Activated CD4-positive, alpha-beta memory T cell treated with anti-CD3 and anti-CD28 coated beads for 36 hours (primary cell): ENCODE measurements around the gene GJD3. TPM values are rescaled to one million over a fixed set of nuclear protein-coding genes. Genes with fewer than 3 reads are reported as not detected.

ENCODE experiments used
- CTCF ChIA-PET: fragments of 350-600 bp; sonication (Branson Sonifier 250); formaldehyde crosslinking; loops from one replicate; lab custom pipeline; 2021; ENCODE audit warnings: antibody characterized with exemption, inconsistent platforms; lab: Charles Lee
- POLR2A ChIA-PET: fragments of 350-600 bp; sonication (Branson Sonifier 250); formaldehyde crosslinking; loops from one replicate; lab custom pipeline; 2021; ENCODE audit warnings: antibody characterized with exemption; lab: Charles Lee
- DNase-seq: peaks from one replicate; pipeline ENCODE4 v3.0.0-alpha.2; 2020
- H3K27ac Mint-ChIP-seq: one replicate; pipeline ENCODE4 v1.8.0; 2021; ENCODE audit warnings: mixed read lengths
- H3K27me3 Mint-ChIP-seq: one replicate; pipeline ENCODE4 v1.8.0; 2021; ENCODE audit warnings: mixed read lengths
- H3K36me3 Mint-ChIP-seq: one replicate; pipeline ENCODE4 v1.8.0; 2021; ENCODE audit warnings: mixed read lengths
- H3K4me1 Mint-ChIP-seq: one replicate; pipeline ENCODE4 v1.8.0; 2021; ENCODE audit warnings: low read depth, mixed read lengths
- H3K4me3 Mint-ChIP-seq: one replicate; pipeline ENCODE4 v1.8.0; 2021; ENCODE audit warnings: mild to moderate bottlenecking, mixed read lengths
- H3K9me3 Mint-ChIP-seq: one replicate; pipeline ENCODE4 v1.8.0; 2021; ENCODE audit warnings: mixed read lengths
- intact Hi-C: fragments of 100-400 bp; cut with micrococcal nuclease; formaldehyde crosslinking; loops from one replicate; pipeline ENCODE4 v1.15.1; 2023
- total RNA-seq, 2 experiments: library from RNA; stranded (reverse); gene quantifications; one replicate each; pipeline ENCODE4 v1.2.3, GENCODE V29; 2021

Gene GJD3
- total RNA-seq, 2 experiments from 2014 or later = 0.27 TPM; not detected in 1

GRCh38 chr17:40318830-40319391 lies 45.6 kb downstream of the GJD3 start:
- no peaks in the 10 kb centered on the region for H3K9me3 Mint-ChIP-seq
- ChIA-PET CTCF (interaction anchor here (0.9 to 5.1 kb wide), 9 partner anchors 7 to 1450 kb away, joined by 3 to 50 read pairs (median 3); no protein-coding TSS in a partner anchor), POLR2A (interaction anchor here (1.1 to 2.5 kb wide), 4 partner anchors 11 to 22 kb away, joined by 4 to 8 read pairs (median 8); no protein-coding TSS in a partner anchor)
- intact Hi-C loops = loop anchor here (2.0 to 5.0 kb wide), 4 partner anchors 38 to 288 kb away; partner anchors contain the start of gene TOP2A
- peaks cover 4% of the 10 kb centered on the region for H3K36me3 Mint-ChIP-seq
- H3K4me3 Mint-ChIP-seq = peak overlapping the region; percentile 99
- peaks cover 2% of the 10 kb centered on the region for H3K27me3 Mint-ChIP-seq
- H3K27ac Mint-ChIP-seq = peak overlapping the region; percentile 99
- DNase-seq = no peak
- peaks cover 82% of the 10 kb centered on the region for H3K4me1 Mint-ChIP-seq

GRCh38 chr17:40317880-40318829 lies 46.4 kb downstream of the GJD3 start:
- intact Hi-C loops = loop anchor here (1.0 to 5.0 kb wide), 5 partner anchors 23 to 289 kb away; partner anchors contain the start of gene TOP2A
- H3K9me3 Mint-ChIP-seq = no peaks in the 10 kb centered on the region

GRCh38 chr17:40317345-40317873 lies 47.1 kb downstream of the GJD3 start:
- ChIA-PET CTCF (interaction anchor here (0.6 to 5.1 kb wide), 22 partner anchors 9 to 291 kb away, joined by 3 to 50 read pairs (median 4); partner anchors contain the start of genes CDC6, RARA and WIPF2), POLR2A (interaction anchor here (0.9 to 2.5 kb wide), 10 partner anchors 8 to 29 kb away, joined by 3 to 11 read pairs (median 4); no protein-coding TSS in a partner anchor)
- Mint-ChIP-seq H3K36me3 (peaks cover 4% of the 10 kb centered on the region), H3K4me3 (peak overlapping the region; percentile 99), H3K27ac (peak overlapping the region; percentile 80), H3K4me1 (peaks cover 73% of the 10 kb centered on the region), H3K27me3 (no peaks in the 10 kb centered on the region), H3K9me3 (no peaks in the 10 kb centered on the region)
- intact Hi-C loops = loop anchor here (1.0 to 5.0 kb wide), 4 partner anchors 24 to 290 kb away; partner anchors contain the start of gene TOP2A
- DNase-seq = peak; percentile 63

More at GRCh38 chr17:40317880-40318829, 46.4 kb downstream of the GJD3 start:
- peaks cover 80% of the 10 kb centered on the region for H3K4me1 Mint-ChIP-seq
- H3K27me3 Mint-ChIP-seq = peaks cover 2% of the 10 kb centered on the region
- peak overlapping the region; percentile 99 for H3K27ac Mint-ChIP-seq
- H3K4me3 Mint-ChIP-seq = peak overlapping the region; percentile 99
- ChIA-PET POLR2A (interaction anchor here (0.6 to 2.5 kb wide), 10 partner anchors 10 to 141 kb away, joined by 3 to 11 read pairs (median 4); no protein-coding TSS in a partner anchor), CTCF (interaction anchor here (0.9 to 5.1 kb wide), 20 partner anchors 8 to 1449 kb away, joined by 3 to 50 read pairs (median 4); partner anchors contain the start of genes CDC6 and RARA)
- DNase-seq = peak; percentile 95
- peaks cover 4% of the 10 kb centered on the region for H3K36me3 Mint-ChIP-seq

GRCh38 chr17:40316571-40317344 lies 47.8 kb downstream of the GJD3 start:
- ChIA-PET POLR2A (interaction anchor here (0.5 to 2.5 kb wide), 11 partner anchors 9 to 176 kb away, joined by 3 to 11 read pairs (median 4); partner anchors contain the start of gene CASC3), CTCF (interaction anchor here (0.6 to 5.1 kb wide), 23 partner anchors 9 to 290 kb away, joined by 3 to 50 read pairs (median 4); partner anchors contain the start of genes CDC6, RARA and WIPF2)
- H3K4me3 Mint-ChIP-seq = no peak overlapping the region
- no peaks in the 10 kb centered on the region for H3K27me3 Mint-ChIP-seq
- H3K4me1 Mint-ChIP-seq = peaks cover 73% of the 10 kb centered on the region
- H3K36me3 Mint-ChIP-seq = peaks cover 4% of the 10 kb centered on the region
- no peaks in the 10 kb centered on the region for H3K9me3 Mint-ChIP-seq
- H3K27ac Mint-ChIP-seq = no peak overlapping the region
- intact Hi-C loops = loop anchor here (1.0 to 5.0 kb wide), 4 partner anchors 25 to 291 kb away; partner anchors contain the start of gene TOP2A
- no peak for DNase-seq

- peak overlapping the region; percentile 35 for H3K27ac Mint-ChIP-seq
- no peaks in the 10 kb centered on the region for H3K9me3 Mint-ChIP-seq
- intact Hi-C loops = loop anchor here (5.0 kb wide), 3 partner anchors 41 to 291 kb away; partner anchors contain the start of gene TOP2A
- DNase-seq = no peak
- ChIA-PET CTCF (interaction anchor here (0.6 to 5.1 kb wide), 9 partner anchors 9 to 47 kb away, joined by 3 to 50 read pairs (median 4); no protein-coding TSS in a partner anchor), POLR2A (interaction anchor here (0.5 to 2.4 kb wide), 9 partner anchors 8 to 175 kb away, joined by 3 to 11 read pairs (median 4); partner anchors contain the start of genes CASC3, CDC6 and WIPF2)
- H3K36me3 Mint-ChIP-seq = peaks cover 4% of the 10 kb centered on the region
- H3K4me1 Mint-ChIP-seq = peaks cover 73% of the 10 kb centered on the region
- H3K4me3 Mint-ChIP-seq = no peak overlapping the region
- no peaks in the 10 kb centered on the region for H3K27me3 Mint-ChIP-seq
Observed at GRCh38 chr17:40315678-40316570, 48.6 kb downstream of the GJD3 start.

- intact Hi-C loops = loop anchor here (5.0 kb wide), 3 partner anchors 42 to 292 kb away; partner anchors contain the start of gene TOP2A
- Mint-ChIP-seq H3K4me1 (peaks cover 69% of the 10 kb centered on the region), H3K9me3 (no peaks in the 10 kb centered on the region), H3K27ac (peak overlapping the region; percentile 35), H3K27me3 (no peaks in the 10 kb centered on the region), H3K36me3 (peaks cover 4% of the 10 kb centered on the region), H3K4me3 (no peak overlapping the region)
- CTCF ChIA-PET = interaction anchor here (0.6 to 5.1 kb wide), 10 partner anchors 8 to 124 kb away, joined by 3 to 50 read pairs (median 4); no protein-coding TSS in a partner anchor
- POLR2A ChIA-PET = interaction anchor here (1.2 to 1.8 kb wide), 5 partner anchors 9 to 96 kb away, joined by 3 to 8 read pairs (median 4); partner anchors contain the start of genes CDC6 and WIPF2
- DNase-seq = no peak
Observed at GRCh38 chr17:40315206-40315605, 49.3 kb downstream of the GJD3 start.

- peak; percentile 95 for DNase-seq
- intact Hi-C loops = no loop called here
- POLR2A ChIA-PET = interaction anchor here (0.6 to 1.8 kb wide), 4 partner anchors 11 to 74 kb away, joined by 3 to 8 read pairs (median 4); partner anchors contain the start of gene CDC6
Observed at GRCh38 chr17:40314584-40314956, 50.0 kb downstream of the GJD3 start.

GRCh38 chr17:40313668-40314583 lies 50.6 kb downstream of the GJD3 start:
- POLR2A ChIA-PET = interaction anchor here (0.6 to 1.8 kb wide), 4 partner anchors 10 to 73 kb away, joined by 3 to 8 read pairs (median 4); partner anchors contain the start of gene CDC6
- Mint-ChIP-seq H3K9me3 (no peaks in the 10 kb centered on the region), H3K4me1 (peaks cover 63% of the 10 kb centered on the region), H3K4me3 (peak overlapping the region; percentile 34), H3K36me3 (peaks cover 2% of the 10 kb centered on the region), H3K27me3 (no peaks in the 10 kb centered on the region), H3K27ac (peak overlapping the region; percentile 68)
- no peak for DNase-seq
- intact Hi-C loops = no loop called here
- CTCF ChIA-PET = interaction anchor here (0.8 to 4.7 kb wide), 5 partner anchors 12 to 123 kb away, joined by 3 to 30 read pairs (median 3); no protein-coding TSS in a partner anchor

More at GRCh38 chr17:40314584-40314956, 50.0 kb downstream of the GJD3 start:
- H3K4me1 Mint-ChIP-seq = peaks cover 65% of the 10 kb centered on the region
- H3K36me3 Mint-ChIP-seq = peaks cover 4% of the 10 kb centered on the region
- H3K27ac Mint-ChIP-seq = peak overlapping the region; percentile 68
- H3K27me3 Mint-ChIP-seq = no peaks in the 10 kb centered on the region
- H3K9me3 Mint-ChIP-seq = no peaks in the 10 kb centered on the region
- CTCF ChIA-PET = interaction anchor here (0.8 to 5.1 kb wide), 8 partner anchors 8 to 123 kb away, joined by 3 to 50 read pairs (median 5); no protein-coding TSS in a partner anchor
- peak overlapping the region; percentile 34 for H3K4me3 Mint-ChIP-seq
